Embryonic facial prominence (tissue), 1 donor: Measurements from ENCODE around the gene POT1.
A peak's percentile ranks its signal among the peaks of the same experiment; 100 is the strongest.

Experiments used
- DNase-seq: peaks from one replicate; pipeline ENCODE4 v3.0.0-alpha.2; 2016; ENCODE audit errors: extremely low spot score

POT1 gene

GRCh38 chr7:124912972-124913371 lies 16.7 kb downstream of the POT1 start:
- no peak for DNase-seq

- no peak for DNase-seq
Observed at GRCh38 chr7:124909808-124910207, 19.8 kb downstream of the POT1 start.

- DNase-seq: no peak
Observed at GRCh38 chr7:124908259-124908658, 21.4 kb downstream of the POT1 start.

GRCh38 chr7:124907490-124907889 lies 22.1 kb downstream of the POT1 start:
- no peak for DNase-seq

GRCh38 chr7:124898531-124898930 lies 31.1 kb downstream of the POT1 start:
- DNase-seq: no peak

DNA sequence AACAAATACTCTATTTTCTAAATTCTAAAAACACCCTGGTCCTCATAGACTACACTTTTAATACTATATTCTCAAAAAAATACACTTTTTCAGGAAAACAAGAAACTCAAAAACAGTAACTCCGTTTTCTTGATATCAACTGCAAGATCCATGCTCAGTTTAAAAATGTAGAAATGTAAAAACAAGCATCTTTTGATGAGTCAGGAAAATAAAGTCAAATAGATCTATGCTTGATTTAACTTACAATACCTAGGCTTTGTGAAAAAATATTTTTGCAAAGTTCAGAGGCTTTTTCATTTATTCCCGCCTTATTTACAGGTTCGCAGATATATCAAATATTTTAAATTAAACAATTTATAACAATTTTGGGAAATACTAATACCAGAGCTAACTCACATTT lies 33.6 kb downstream of the POT1 start:
- no peak for DNase-seq

GRCh38 chr7:124893140-124893827 lies 36.3 kb downstream of the POT1 start:
- DNase-seq: no peak

GRCh38 chr7:124887247-124887646 lies 42.4 kb downstream of the POT1 start:
- DNase-seq: no peak

DNA sequence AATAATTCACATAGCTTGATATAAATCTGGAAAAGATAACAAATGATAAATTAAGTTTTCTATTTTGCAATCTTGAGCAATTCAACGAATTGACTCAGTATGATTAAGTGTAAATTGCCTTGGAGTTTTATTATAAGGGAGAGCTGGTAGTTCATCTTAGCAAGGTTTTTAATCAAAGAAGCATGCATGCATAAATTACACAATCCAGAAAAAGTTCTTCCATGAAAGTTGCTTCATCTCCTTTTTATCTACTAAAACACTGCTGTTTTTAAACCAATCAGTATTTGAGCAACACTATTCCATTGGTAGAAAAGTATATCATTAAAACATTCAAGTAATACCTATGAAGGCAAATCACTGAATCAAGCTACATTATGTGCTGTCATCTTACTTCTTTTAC lies 47.6 kb downstream of the POT1 start:
- no peak for DNase-seq

- no peak for DNase-seq
Observed at GRCh38 chr7:124879771-124880170, 49.9 kb downstream of the POT1 start.

DNA sequence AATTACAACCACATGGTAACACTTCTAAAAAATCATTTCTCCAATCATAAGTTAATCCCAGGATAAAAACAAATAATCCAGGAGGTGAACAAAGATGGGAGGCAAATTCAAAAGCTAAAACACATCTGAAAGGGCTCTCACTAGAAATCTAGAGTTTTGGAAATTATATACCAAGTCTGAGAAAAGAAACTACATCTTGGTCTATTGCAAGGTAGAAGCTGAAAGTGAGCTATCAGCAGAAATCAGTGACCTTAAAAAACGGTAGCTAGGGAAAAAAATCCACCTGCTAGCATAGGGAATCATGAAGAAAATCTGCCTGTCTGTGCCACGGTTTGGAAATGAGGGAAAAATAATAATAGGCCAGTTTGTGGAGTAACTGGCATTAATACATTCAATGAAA lies 50.5 kb downstream of the POT1 start:
- no peak for DNase-seq

GRCh38 chr7:124874644-124875163 lies 54.9 kb downstream of the POT1 start:
- DNase-seq: no peak

- DNase-seq: no peak
Observed at GRCh38 chr7:124857672-124858235, 71.9 kb downstream of the POT1 start.

DNA sequence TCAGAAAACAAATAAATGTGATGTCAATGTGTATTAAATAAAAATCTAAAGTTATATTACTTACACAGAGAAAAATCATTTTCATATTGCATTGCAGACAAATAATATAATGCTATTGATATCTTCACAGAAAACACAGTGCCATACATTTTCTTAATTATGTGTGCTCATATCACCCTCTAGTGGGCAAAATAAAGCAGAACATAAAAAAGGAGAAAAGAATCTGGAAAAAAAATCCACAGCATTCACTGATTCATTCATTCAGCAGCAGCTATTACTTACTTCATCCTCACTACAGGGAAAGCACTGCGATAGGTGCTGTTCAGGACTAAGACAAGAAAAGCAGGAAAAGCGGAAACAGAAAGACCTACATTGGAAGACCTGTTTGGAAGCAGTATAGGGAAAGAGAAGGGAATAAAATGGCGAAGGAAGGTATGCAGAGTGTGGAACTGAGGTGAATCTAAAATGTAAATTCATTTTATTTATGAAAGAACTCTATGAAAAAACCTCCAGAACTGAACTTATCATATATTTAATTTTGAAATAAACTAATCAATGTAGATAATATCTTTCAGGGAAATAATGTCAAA lies 73.2 kb downstream of the POT1 start:
- peak; percentile 33 for DNase-seq

DNA sequence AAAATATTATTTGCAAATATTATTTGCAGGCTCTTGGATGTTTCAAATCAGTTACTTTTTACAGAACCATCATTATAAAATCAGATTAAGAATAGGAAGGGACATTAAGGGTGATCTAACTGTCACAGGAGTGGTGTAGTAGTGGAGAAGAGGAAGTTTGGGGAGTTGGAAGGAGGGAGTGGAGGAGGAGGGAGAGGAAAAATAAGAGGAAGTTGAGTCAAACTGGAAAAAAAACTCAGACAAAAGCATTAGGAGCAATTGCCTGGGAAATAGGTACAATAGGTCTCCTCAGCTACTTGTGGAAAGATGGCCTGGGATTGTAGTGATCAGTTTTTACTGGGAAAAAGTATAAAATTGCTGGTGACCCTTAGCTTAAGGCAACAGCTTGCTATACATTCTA lies 86.3 kb downstream of the POT1 start:
- no peak for DNase-seq

- no peak for DNase-seq
Observed at GRCh38 chr7:124840435-124840834, 89.2 kb downstream of the POT1 start.

GRCh38 chr7:124839687-124840086 lies 89.9 kb downstream of the POT1 start:
- DNase-seq: no peak

- DNase-seq: no peak
Observed at GRCh38 chr7:124836173-124836572, 93.5 kb downstream of the POT1 start.

DNA sequence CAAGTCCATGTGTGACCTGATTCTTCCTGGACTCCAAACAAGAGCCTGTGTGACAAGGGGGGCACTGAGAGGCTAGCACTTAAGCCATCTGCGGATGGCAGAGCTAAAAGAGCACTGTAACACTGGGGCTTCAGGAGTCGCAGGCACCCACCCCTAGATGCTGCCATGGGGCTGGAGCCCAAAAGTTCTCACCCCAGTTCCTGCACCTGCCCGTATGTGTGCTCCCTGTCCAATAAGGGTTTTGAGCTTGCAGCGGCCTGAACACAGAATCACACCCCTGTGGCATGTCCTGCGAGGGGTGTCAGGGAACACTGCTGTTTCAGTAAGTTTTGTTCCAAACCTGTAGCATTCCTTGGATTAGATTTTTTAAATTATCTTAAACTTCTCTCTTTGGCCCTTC lies 110.8 kb downstream of the POT1 start:
- DNase-seq: no peak

DNA sequence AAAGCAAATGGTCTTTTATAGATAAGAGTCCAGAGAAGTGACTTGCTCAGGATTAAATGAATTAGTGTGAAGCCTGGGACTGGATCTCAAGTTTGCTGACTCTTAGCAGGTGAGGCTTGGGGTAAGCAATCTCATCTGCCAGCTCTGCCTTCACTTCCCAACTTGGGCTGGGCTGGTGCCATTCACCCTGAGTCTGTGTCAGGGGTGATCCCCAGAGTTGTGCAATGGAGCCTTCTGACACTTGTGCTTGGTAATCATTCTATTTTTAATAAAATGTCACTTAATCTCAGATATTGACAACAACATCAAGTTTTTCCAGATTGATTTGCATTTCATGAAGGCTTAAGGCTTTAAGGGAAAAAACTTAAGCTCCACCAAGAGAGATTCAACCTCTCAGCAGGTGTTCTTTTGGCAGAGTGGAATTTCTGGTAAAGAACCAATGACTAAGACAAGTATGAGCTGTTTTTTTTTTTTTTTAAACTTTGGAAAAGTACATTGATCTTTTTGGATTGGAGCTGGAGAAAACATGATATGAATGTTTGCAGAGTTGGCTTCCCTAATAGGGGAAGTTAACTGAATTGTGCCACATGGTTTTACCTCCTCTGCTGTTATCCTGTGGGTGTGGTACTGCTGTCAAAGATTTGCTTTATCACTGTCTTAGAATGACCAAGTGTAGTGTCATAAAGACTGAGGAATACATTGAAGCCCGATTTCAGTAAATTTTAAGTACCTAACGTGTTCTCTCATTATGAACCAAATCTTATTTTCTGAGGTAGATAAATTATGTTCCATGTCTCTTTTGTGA lies 115.4 kb downstream of the POT1 start:
- no peak for DNase-seq

DNA sequence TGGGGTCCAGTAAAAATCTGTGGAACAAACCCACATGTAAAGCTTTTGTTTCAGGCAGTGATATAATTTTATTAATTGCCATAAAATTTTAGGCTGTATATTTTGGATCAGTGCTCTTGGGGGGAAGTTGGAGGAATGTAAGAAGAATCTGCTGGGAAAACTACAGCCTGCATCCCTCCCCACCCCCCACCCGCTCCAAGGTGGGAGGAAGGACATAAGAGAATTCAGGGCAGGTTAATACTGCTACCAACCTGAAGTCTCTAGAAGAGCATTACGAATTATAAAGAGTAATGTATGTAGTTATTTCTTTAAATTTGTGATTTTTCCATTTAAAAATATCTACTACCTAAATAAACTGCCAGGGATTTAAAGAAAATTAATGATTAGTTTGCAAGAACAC lies 116.9 kb downstream of the POT1 start:
- no peak for DNase-seq

DNA sequence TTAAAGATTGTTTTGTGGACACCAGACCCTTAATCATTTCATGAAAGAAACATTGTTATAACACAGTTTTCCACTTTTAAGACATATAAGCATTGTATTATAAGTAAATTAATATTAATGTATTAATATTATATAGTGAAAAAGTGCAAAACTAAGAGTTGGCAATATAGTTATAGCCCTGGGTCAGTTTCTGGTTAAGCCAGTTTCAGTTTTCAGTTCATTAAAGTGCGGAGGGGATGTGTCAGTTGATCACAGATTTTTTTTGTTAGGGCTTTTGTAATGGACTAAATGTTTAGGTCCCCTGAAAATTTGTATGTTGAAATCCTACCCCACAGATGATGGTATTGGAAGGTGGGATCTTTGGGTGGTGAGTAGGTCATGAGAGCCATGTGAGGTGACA lies 118.3 kb downstream of the POT1 start:
- no peak for DNase-seq
